22Rv1 (cell line): Measurements from ENCODE around the gene SIDT1.

ENCODE experiments used
- ZFX ChIP-seq: fragments of 450-650 bp; IDR thresholded peaks from 2 replicates; pipeline ENCODE4 v1.6.1; 2017; ENCODE audit warnings: antibody characterized with exemption, borderline replicate concordance
- TF ChIP-seq, protein P1 (sequence below): fragments of 450-650 bp; IDR thresholded peaks from 2 replicates; pipeline ENCODE4 v1.5.1; 2017; ENCODE audit warnings: mild to moderate bottlenecking

GRCh38 chr3:113648524-113648923, 116.2 kb downstream of the SIDT1 start:
- TF ChIP-seq, protein P1, sequence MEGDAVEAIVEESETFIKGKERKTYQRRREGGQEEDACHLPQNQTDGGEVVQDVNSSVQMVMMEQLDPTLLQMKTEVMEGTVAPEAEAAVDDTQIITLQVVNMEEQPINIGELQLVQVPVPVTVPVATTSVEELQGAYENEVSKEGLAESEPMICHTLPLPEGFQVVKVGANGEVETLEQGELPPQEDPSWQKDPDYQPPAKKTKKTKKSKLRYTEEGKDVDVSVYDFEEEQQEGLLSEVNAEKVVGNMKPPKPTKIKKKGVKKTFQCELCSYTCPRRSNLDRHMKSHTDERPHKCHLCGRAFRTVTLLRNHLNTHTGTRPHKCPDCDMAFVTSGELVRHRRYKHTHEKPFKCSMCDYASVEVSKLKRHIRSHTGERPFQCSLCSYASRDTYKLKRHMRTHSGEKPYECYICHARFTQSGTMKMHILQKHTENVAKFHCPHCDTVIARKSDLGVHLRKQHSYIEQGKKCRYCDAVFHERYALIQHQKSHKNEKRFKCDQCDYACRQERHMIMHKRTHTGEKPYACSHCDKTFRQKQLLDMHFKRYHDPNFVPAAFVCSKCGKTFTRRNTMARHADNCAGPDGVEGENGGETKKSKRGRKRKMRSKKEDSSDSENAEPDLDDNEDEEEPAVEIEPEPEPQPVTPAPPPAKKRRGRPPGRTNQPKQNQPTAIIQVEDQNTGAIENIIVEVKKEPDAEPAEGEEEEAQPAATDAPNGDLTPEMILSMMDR: no peak
- no peak for TF ChIP-seq ZFX
